ENCODE measurements around the gene C16orf54.
"Not testable (repeated sequence)": the region's sequence is repeated elsewhere in the genome, so short reads cannot be mapped to it uniquely, and the experiment has no call there.

Gene C16orf54

GRCh38 chr16:29699324-29700219 lies 46.2 kb downstream of the C16orf54 start:
- no peak overlapping the region for H3K27ac Mint-ChIP-seq
- H3K4me3 Mint-ChIP-seq = no peak overlapping the region

GRCh38 chr16:29698484-29699323 lies 47.1 kb downstream of the C16orf54 start:
- peaks cover 4% of the 10 kb centered on the region for H3K9me3 Mint-ChIP-seq
- peaks cover 7% of the 10 kb centered on the region for H3K36me3 Mint-ChIP-seq (ENCODE audit: low read depth)
- no peaks in the 10 kb centered on the region for H3K27me3 Mint-ChIP-seq (ENCODE audit: low read depth)
- no peak overlapping the region for H3K4me3 Mint-ChIP-seq
- H3K27ac Mint-ChIP-seq = no peak overlapping the region
- peaks cover 31% of the 10 kb centered on the region for H3K4me1 Mint-ChIP-seq (ENCODE audit: low read depth)
- no peak for DNase-seq (ENCODE audit: low spot score)

More at GRCh38 chr16:29699324-29700219, 46.2 kb downstream of the C16orf54 start:
- Mint-ChIP-seq H3K4me1 (ENCODE audit: low read depth) (peaks cover 31% of the 10 kb centered on the region), H3K27me3 (ENCODE audit: low read depth) (no peaks in the 10 kb centered on the region), H3K9me3 (peaks cover 4% of the 10 kb centered on the region), H3K36me3 (ENCODE audit: low read depth) (peaks cover 7% of the 10 kb centered on the region)
- no peak for DNase-seq (ENCODE audit: low spot score)

GRCh38 chr16:29698042-29698441 lies 47.7 kb downstream of the C16orf54 start:
- Mint-ChIP-seq H3K27me3 (ENCODE audit: low read depth) (no peaks in the 10 kb centered on the region), H3K4me1 (ENCODE audit: low read depth) (peaks cover 29% of the 10 kb centered on the region), H3K27ac (no peak overlapping the region), H3K9me3 (peaks cover 4% of the 10 kb centered on the region), H3K4me3 (no peak overlapping the region), H3K36me3 (ENCODE audit: low read depth) (peaks cover 7% of the 10 kb centered on the region)
- no peak for DNase-seq (ENCODE audit: low spot score)

GRCh38 chr16:29697391-29697790 lies 48.4 kb downstream of the C16orf54 start:
- H3K9me3 Mint-ChIP-seq = peaks cover 4% of the 10 kb centered on the region
- peaks cover 22% of the 10 kb centered on the region for H3K4me1 Mint-ChIP-seq (ENCODE audit: low read depth)
- no peak for DNase-seq (ENCODE audit: low spot score)
- peaks cover 7% of the 10 kb centered on the region for H3K36me3 Mint-ChIP-seq (ENCODE audit: low read depth)
- no peak overlapping the region for H3K27ac Mint-ChIP-seq
- no peak overlapping the region for H3K4me3 Mint-ChIP-seq
- no peaks in the 10 kb centered on the region for H3K27me3 Mint-ChIP-seq (ENCODE audit: low read depth)

- H3K4me3 Mint-ChIP-seq = no peak overlapping the region
- peaks cover 4% of the 10 kb centered on the region for H3K9me3 Mint-ChIP-seq
- H3K27ac Mint-ChIP-seq = no peak overlapping the region
- no peak for DNase-seq (ENCODE audit: low spot score)
- H3K27me3 Mint-ChIP-seq (ENCODE audit: low read depth) = no peaks in the 10 kb centered on the region
- H3K36me3 Mint-ChIP-seq (ENCODE audit: low read depth) = peaks cover 7% of the 10 kb centered on the region
- peaks cover 18% of the 10 kb centered on the region for H3K4me1 Mint-ChIP-seq (ENCODE audit: low read depth)
Measured at GRCh38 chr16:29696881-29697331, 48.9 kb downstream of the C16orf54 start.

GRCh38 chr16:29695675-29696074 lies 50.1 kb downstream of the C16orf54 start:
- not testable (repeated sequence) for H3K27ac Mint-ChIP-seq; H3K36me3 Mint-ChIP-seq (ENCODE audit: low read depth); DNase-seq (ENCODE audit: low spot score); H3K4me1 Mint-ChIP-seq (ENCODE audit: low read depth); H3K27me3 Mint-ChIP-seq (ENCODE audit: low read depth); H3K4me3 Mint-ChIP-seq; H3K9me3 Mint-ChIP-seq

- Mint-ChIP-seq H3K4me3 (no peak overlapping the region), H3K36me3 (ENCODE audit: low read depth) (peaks cover 9% of the 10 kb centered on the region), H3K4me1 (ENCODE audit: low read depth) (peaks cover 5% of the 10 kb centered on the region), H3K9me3 (no peaks in the 10 kb centered on the region), H3K27ac (no peak overlapping the region), H3K27me3 (ENCODE audit: low read depth) (no peaks in the 10 kb centered on the region)
- no peak for DNase-seq (ENCODE audit: low spot score)
Measured at GRCh38 chr16:29694384-29695195, 51.2 kb downstream of the C16orf54 start.

GRCh38 chr16:29692606-29693005 lies 53.2 kb downstream of the C16orf54 start:
- H3K4me3 Mint-ChIP-seq; H3K9me3 Mint-ChIP-seq; H3K4me1 Mint-ChIP-seq (ENCODE audit: low read depth); DNase-seq (ENCODE audit: low spot score); H3K27ac Mint-ChIP-seq; H3K36me3 Mint-ChIP-seq (ENCODE audit: low read depth); H3K27me3 Mint-ChIP-seq (ENCODE audit: low read depth): not testable (repeated sequence)
